Endodermal cell (in vitro differentiated cells): ENCODE data around the gene ANKFN1. TPM values are rescaled to one million over a fixed set of nuclear protein-coding genes. Genes with fewer than 3 reads are reported as not detected.

Experiments
- DNase-seq: peaks from one replicate; pipeline ENCODE4 v3.0.0-alpha.2; 2017
- H3K27ac ChIP-seq: 2 replicates; pipeline ENCODE4 v1.5.1; 2013; ENCODE audit warnings: mild to moderate bottlenecking, low read depth, low read length, moderate library complexity
- H3K27me3 ChIP-seq: 2 replicates; pipeline ENCODE4 v1.6.1; 2013; ENCODE audit warnings: mild to moderate bottlenecking, low read length, moderate library complexity; ENCODE audit not compliant: insufficient read depth, control insufficient read depth, poor library complexity, severe bottlenecking
- H3K36me3 ChIP-seq: 2 replicates; pipeline ENCODE4 v1.7.0; 2013; ENCODE audit warnings: mild to moderate bottlenecking, low read length, moderate library complexity; ENCODE audit not compliant: control insufficient read depth, insufficient read depth
- H3K4me1 ChIP-seq: one replicate; pipeline ENCODE4 v1.7.0; 2013; ENCODE audit warnings: low read length; ENCODE audit not compliant: control insufficient read depth, insufficient read depth
- H3K4me3 ChIP-seq: 2 replicates; pipeline ENCODE4 v1.5.1; 2013; ENCODE audit warnings: mild to moderate bottlenecking, low read length, moderate library complexity
- H3K9ac ChIP-seq: 2 replicates; pipeline ENCODE4 v1.6.1; 2013; ENCODE audit warnings: mild to moderate bottlenecking, low read length, moderate library complexity; ENCODE audit not compliant: poor library complexity, severe bottlenecking; ENCODE audit errors: extremely low read depth
- H3K9me3 ChIP-seq: 2 replicates; pipeline ENCODE4 v1.6.1; 2013; ENCODE audit warnings: mild to moderate bottlenecking, low read length, moderate library complexity; ENCODE audit not compliant: control insufficient read depth
- H3K27ac Mint-ChIP-seq: 2 replicates; pipeline ENCODE4 v1.8.0; 2020; ENCODE audit warnings: mixed read lengths
- H3K27me3 Mint-ChIP-seq: 2 replicates; pipeline ENCODE4 v1.8.0; 2021; ENCODE audit warnings: mild to moderate bottlenecking, mixed read lengths; ENCODE audit not compliant: insufficient read depth
- H3K36me3 Mint-ChIP-seq: 2 replicates; pipeline ENCODE4 v1.8.0; 2020; ENCODE audit warnings: low read depth, mixed read lengths
- H3K4me1 Mint-ChIP-seq: 2 replicates; pipeline ENCODE4 v1.8.0; 2020; ENCODE audit warnings: mixed read lengths
- H3K4me3 Mint-ChIP-seq: 2 replicates; pipeline ENCODE4 v1.8.0; 2020; ENCODE audit warnings: mild to moderate bottlenecking, moderate library complexity, mixed read lengths
- H3K9me3 Mint-ChIP-seq: 2 replicates; pipeline ENCODE4 v1.8.0; 2020; ENCODE audit warnings: mild to moderate bottlenecking, mixed read lengths
- CTCF ChIP-seq: fragments of 200-600 bp; sonication (generic); conservative IDR thresholded peaks from 2 replicates; pipeline ENCODE4 v1.5.0; 2021; ENCODE audit warnings: antibody characterized with exemption, mild to moderate bottlenecking
- WGBS, 2 experiments: methylation state at CpG; one replicate each; pipeline versions ENCODE4 v1.1.5 to v1.1.7; 2013; ENCODE audit warnings: missing lambda C conversion rate in 2 of 2, mixed read lengths in 1 of 2; ENCODE audit not compliant: insufficient coverage in 1 of 2, insufficient read length in 1 of 2; 5-methylcytosine and 5-hydroxymethylcytosine counted together
- total RNA-seq, 2 donors: library from RNA; stranded (reverse); fragmentation: NEBNext Ultra II Directional in 1 of 2; extraction: Animal tissue kit (Norgen Biotek cat#: 25700) in 1 of 2; gene quantifications; 2 replicates in 1 of 2; 3 replicates in 1 of 2; pipeline ENCODE4 v1.2.1, GENCODE V29; 2021

ANKFN1 gene
- total RNA-seq, 2 donors from 2014 or later = not detected

GRCh38 chr17:56558088-56558487 lies 404.8 kb downstream of the ANKFN1 start:
- no peak for DNase-seq
- Histone ChIP-seq H3K9ac (no peak overlapping the region), H3K27ac (no peak overlapping the region), H3K9me3 (no peaks in the 10 kb centered on the region), H3K36me3 (no peaks in the 10 kb centered on the region), H3K27me3 (no peaks in the 10 kb centered on the region), H3K4me3 (no peak overlapping the region), H3K4me1 (no peaks in the 10 kb centered on the region)
- Mint-ChIP-seq H3K27ac (no peak overlapping the region), H3K4me3 (no peak overlapping the region), H3K27me3 (no peaks in the 10 kb centered on the region), H3K9me3 (no peaks in the 10 kb centered on the region), H3K36me3 (no peaks in the 10 kb centered on the region), H3K4me1 (no peaks in the 10 kb centered on the region)
- 91 to 92% methylated on average over 6 to 7 of the region's 7 CpGs for WGBS, 2 experiments
- TF ChIP-seq CTCF = no peak
